PFSK-1 (cell line): ENCODE data around the gene DOHH.
A peak's percentile ranks its signal among the peaks of the same experiment; 100 is the strongest.

Source experiments
- FOXP2 ChIP-seq: optimal IDR thresholded peaks from 2 replicates; pipeline ENCODE3; 2011; ENCODE audit warnings: borderline replicate concordance, control low read depth, inconsistent platforms; ENCODE audit not compliant: insufficient read depth; ENCODE audit errors: extremely low read length, extremely low read depth
- POLR2AphosphoS5 ChIP-seq: IDR thresholded peaks from 2 replicates; pipeline ENCODE4 v1.6.1; 2012; ENCODE audit warnings: low read depth, mild to moderate bottlenecking, control low read depth, low read length, moderate library complexity
- REST ChIP-seq, 2 experiments: IDR thresholded peaks; 2 replicates each; pipeline versions ENCODE4 v1.6.1 to v1.8.0; 2011 to 2012; ENCODE audit warnings: low read depth in 2 of 2, low read length in 2 of 2, control low read depth in 1 of 2, inconsistent platforms in 1 of 2, mild to moderate bottlenecking in 1 of 2, moderate library complexity in 1 of 2; ENCODE audit not compliant: insufficient read depth in 1 of 2
- SIN3A ChIP-seq: IDR thresholded peaks from 2 replicates; pipeline ENCODE4 v1.6.1; 2012; ENCODE audit warnings: mild to moderate bottlenecking, low read length, moderate library complexity, borderline replicate concordance; ENCODE audit not compliant: insufficient read depth
- TAF1 ChIP-seq: IDR thresholded peaks from 2 replicates; pipeline ENCODE4 v1.6.1; 2012; ENCODE audit warnings: low read length, control low read depth, borderline replicate concordance; ENCODE audit not compliant: insufficient read depth

DOHH gene

GRCh38 chr19:3507371-3508120, 7.1 kb upstream of the DOHH start:
- TF ChIP-seq POLR2AphosphoS5 (no peak), REST (IDR thresholded peaks at IDR 0.05; ENCODE audit: insufficient read depth in 1 of 2, low read depth in 2 of 2, low read length in 2 of 2) (no peak), FOXP2 (no peak), SIN3A (no peak), TAF1 (no peak)

GRCh38 chr19:3506384-3507340, 6.2 kb upstream of the DOHH start:
- no peak for TF ChIP-seq REST (IDR thresholded peaks at IDR 0.05; ENCODE audit: insufficient read depth in 1 of 2, low read depth in 2 of 2, low read length in 2 of 2)

GRCh38 chr19:3505598-3506383, 5.3 kb upstream of the DOHH start, which contains the start of gene FZR1:
Gene FZR1, plus strand, starts transcription at chr19:3506311. Its CDS starts 16,679 bp downstream, at chr19:3522990.
- TF ChIP-seq SIN3A (0 out of 2 replicates have a peak, but pooled peaks have one; percentile 12), TAF1 (0 out of 2 replicates have a peak, but pooled peaks have one; percentile 30), POLR2AphosphoS5 (no peak; the same call in 1 of the 2 replicates), REST (IDR thresholded peaks at IDR 0.05; ENCODE audit: insufficient read depth in 1 of 2, low read depth in 2 of 2, low read length in 2 of 2) (no peak), FOXP2 (peak; percentile 55)

GRCh38 chr19:3504735-3505134, 4.3 kb upstream of the DOHH start:
- no peak for TF ChIP-seq SIN3A
- TF ChIP-seq TAF1: no peak
- TF ChIP-seq POLR2AphosphoS5: no peak
- TF ChIP-seq FOXP2: no peak
- TF ChIP-seq REST (IDR thresholded peaks at IDR 0.05; ENCODE audit: insufficient read depth in 1 of 2, low read depth in 2 of 2, low read length in 2 of 2): no peak
